HUDEP-2 (cell line): ENCODE measurements around the gene COX7A2L.

Experiments used
- DNase-seq, 76 experiments: peaks; one replicate each; lab custom pipeline; 2025; ENCODE audit not compliant: unreplicated experiment in 76 of 76; lab: John Stamatoyannopoulos, UW

The COX7A2L gene

DNA sequence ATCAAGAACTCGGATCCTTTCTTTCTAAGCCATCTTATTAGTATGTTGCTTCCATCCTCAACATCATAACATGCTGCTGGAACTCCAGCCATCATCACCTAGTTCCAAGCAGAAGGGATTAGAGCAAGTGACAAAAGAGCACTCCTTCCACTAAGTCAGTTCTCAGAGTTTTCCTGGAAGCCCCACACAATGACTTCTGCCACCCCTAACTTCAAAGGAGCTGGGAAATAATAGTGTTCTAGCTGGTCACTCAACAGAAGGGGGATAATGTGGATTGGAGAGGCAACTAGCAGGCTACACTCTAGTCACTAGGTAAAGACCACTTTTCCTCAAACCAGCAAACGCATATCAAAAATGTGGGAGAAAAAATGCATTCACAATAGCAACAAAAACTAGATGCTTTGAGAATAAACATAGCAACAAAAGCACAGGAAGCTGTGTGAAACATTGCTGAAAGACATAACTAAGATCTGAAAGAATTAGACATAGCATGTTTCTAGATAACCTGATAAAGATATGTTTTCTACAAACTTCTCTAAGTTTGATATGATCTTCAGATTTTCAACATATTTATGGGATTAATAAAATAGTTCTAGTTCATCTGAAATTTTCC, 39.5 kb downstream of the COX7A2L start:
- no peak for DNase-seq

DNA sequence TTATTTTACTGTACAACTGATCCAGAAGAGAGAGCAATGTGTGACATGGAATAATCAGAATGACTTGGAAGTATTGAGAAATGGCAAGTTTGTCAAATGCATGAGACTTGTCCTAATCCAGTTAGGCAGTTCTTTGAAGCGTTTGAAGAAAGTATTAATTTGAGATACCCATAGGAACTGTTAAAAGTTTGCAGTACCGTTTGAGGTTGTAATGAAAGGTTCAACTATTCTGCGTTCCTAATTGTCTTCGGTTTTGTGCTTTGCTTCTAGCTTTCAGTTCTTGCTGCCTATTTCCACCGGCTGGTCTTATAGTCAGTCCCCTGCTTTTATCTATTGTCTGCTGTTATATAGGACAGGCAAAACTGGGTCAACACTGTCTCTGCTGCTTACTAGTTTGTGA, 41.8 kb downstream of the COX7A2L start:
- DNase-seq, result no peak

DNA sequence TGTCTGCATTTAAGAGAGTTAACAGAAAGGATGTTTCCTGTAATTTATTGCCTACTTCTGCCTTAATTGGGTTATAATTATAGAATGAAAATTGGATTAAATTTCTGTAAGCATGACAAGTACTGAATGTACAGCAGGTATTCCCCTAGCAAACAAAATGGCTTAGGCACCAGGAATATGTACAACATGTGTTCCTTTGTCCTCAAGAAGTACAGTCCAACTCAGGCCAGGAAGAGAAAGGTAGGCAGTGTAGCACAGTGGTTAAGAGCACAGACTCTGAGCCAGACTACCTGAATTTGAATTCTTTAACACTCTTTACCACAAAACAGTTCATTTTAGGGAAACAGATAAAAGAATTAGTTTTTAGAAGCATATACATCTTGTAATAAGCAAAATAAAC, 43.1 kb downstream of the COX7A2L start:
- no peak for DNase-seq

DNA sequence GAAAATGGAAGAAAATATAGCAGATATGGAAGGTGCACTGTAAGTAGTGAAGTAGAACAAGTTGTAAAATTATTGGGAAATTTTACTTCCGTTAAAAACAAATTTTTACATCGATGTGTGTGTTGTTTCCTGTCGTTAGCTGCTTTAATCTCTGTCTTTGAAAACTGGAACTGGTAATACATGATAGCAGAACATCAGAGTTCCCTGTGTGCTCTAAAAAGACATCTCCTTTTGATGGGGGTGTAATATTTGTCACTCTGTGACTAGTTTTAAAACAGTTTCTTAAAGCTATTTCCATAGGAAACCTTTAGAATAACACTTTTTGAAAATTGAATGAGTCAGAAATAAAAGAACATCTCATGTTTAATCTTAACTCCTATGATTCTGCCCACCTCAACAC, 43.5 kb downstream of the COX7A2L start:
- no peak for DNase-seq

DNA sequence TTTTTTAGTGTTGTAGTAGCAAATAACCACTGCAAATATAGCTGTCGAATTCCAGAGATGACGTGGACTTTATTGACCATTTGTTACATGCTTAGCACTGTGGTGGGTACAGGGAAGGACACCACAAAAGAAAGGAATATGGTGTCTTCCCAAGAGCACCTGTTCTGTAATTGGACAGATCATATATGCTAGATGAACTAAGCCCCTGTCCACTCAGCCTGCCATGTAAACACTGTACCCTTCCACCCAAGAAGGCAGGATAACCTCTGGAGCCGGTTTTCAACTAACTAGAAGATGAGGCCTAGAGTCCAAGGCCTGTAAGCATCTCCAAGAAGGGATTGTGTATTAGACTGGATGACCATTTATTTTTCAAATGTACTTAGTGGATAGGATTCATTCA, 44.1 kb downstream of the COX7A2L start:
- no peak for DNase-seq

DNA sequence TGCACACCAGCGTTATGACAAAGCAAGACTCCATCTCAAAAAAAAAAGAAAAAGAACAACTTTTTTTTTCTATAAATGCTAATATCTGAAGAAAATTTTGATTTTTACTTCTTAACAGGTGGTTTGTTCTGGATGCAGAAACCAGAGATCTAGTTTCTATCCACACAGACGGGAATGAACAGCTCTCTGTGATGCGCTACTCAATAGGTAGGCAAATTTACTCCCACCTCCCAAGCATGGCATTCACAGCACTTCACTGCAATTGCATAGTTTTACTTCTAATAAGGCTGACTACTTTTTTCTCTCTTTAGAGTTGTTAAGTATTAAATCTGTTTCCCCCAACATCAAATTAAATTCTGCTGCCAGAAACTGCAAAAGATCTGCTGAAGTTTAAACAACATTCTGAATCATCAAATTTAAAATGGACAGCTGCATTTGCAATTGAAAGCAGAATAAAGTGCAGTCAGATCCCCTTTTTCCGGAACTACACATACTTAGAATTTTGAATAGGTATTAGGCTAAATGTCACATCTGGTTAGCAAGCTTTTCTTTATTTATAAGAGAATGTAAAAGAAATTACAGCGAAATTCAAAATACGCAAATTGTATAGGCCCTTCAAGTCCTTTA, 45.1 kb downstream of the COX7A2L start:
- DNase-seq, result no peak

DNA sequence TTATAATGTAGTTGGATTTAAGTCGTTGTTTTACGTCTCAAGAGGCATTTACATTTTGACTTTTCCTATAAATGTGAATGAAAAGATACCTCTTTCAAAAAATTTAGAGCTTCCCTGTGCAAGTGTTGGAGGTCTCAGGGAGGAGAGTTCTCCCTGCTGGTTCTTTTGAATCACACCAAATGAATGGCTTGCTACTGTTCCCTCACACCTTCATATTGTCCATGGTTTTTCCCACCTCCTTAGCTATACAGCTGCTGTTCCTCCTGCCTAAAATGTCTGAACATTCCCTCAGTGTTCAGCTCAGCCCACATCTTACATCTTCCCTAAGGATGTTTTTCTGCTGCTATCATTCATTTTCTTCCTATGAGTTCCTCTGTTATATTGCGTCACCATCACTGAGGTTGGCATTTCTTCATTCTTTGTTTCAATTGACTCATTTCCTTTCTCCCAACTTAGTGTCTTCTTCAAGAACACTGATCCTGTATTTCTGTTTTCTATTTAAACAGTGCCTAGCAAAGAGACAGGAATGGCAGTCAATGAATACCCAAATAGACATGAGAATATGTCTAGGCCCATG, 46.0 kb downstream of the COX7A2L start:
- DNase-seq, result no peak

DNA sequence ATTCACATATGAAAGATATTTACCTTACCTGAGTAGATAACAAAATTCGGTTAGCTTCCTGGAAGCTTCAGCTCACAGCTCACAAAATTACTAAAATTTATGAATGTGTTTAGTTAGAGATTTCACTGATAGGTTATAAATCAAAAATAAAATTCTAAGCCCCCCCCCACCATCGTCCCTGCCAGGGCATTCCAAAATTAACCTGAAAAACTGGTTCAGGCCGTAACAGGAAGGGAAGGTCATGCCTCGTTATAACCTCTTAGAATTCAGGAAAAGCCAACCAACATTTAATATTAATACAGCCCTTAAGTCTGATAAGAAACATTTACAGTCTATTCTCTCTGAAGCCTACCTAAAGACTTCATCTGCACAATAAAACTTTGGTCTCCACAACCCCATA, 48.9 kb downstream of the COX7A2L start:
- DNase-seq, result no peak

DNA sequence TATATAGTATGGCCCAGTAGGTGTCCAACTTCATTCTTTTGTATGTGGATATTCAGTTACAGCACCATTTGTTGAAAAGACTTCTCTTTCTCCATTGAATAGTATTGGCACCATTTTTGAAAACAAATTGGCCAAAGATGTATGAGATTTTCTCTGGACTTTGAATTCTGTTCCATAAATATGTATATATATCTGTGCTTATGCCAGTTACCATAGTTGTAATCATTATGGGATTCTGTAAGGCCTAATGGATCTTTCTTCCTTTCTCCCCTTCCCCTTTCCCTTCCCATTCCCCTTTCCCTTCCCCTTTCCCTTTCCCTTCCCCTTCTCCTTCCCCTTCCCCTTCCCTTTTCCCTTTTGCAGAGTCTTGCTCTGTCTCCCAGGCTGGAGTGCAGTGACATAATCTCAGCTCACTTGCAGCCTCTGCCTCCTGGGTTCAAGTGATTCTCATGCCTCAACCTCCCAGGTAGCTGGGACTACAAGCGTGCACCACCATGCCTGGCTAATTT, 51.0 kb downstream of the COX7A2L start:
- DNase-seq, result no peak

DNA sequence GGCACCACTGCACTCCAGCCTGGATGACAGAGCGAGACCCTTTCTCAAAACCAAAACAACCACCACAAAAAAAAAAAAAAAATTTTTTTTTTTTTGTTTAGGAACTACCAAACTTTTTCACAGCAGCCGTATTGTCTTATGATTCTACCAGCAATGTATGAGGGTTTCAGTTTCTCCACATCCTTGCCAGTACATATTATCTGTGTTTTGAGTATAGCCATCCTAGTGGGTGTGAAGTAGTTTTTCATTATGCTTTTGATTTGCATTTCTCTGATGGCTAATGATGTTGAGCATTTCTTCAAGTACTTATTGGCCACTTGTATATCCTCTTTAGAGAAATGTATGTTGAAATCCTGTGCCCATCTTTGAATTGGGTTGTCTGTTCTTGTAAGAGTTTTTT, 51.7 kb downstream of the COX7A2L start:
- no peak for DNase-seq

DNA sequence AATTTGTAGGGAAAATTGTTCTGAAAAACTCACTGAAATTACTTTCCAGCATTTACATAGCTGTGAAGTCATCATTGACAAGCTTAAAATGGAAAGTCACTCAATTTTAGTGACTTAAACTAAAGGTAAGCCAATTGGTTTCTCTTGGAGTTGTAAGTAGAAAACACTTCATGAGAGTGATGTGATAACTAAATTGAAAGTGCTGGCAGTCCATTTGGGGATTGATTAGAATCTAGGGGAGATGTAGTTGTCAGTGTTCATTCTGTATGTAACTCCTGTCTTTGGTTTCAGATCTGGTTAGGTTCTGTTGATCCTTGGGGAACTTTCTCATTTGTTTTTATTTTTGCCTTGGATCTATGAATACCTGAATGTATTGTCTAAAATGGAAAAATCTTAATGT, 53.8 kb downstream of the COX7A2L start:
- DNase-seq, result no peak

DNA sequence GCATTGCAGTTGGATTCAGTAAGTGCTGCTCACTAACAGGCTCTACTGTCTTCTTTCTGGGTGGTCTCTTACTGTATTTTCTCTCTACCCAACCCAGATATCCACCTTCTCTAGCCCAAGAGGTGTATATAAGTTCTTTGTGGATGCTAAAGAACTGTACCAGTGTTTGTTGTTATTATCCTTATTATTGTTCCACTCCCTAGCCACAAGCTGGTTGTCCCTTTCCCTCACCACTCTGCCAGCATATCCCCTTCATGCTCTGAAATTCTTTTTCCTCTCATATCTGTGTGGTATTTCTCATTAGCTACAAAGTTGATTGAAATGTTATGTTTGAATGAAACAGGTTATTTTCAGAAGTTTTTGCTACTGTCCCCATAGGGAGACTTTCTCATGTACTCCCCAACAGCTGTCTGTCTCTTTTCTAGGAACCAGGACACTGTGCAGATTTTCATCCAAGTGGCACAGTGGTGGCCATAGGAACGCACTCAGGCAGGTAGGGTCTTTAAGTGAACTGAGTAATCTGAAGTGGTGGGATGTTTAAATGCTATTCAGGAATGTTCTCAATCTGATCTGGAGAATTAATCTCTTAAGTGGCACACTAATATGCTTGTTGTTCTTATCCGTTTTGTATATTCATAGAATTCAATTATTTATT, 56.8 kb downstream of the COX7A2L start:
- DNase-seq, result no peak

DNA sequence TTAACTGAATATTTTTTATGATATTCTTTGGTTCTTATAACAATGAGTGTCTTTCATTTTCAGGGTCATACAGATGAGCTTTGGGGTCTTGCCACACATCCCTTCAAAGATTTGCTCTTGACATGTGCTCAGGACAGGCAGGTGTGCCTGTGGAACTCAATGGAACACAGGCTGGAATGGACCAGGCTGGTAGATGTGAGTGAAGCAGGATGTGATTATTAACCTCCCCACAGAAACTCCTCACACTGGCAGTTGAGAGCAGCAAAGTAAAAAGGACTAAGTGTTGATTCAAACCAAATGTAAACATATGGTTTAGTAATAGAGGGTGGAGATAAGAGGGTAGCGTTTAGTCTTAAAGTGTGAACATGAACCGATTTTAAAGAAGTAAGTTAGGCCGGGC, 57.8 kb downstream of the COX7A2L start:
- DNase-seq, result no peak

DNA sequence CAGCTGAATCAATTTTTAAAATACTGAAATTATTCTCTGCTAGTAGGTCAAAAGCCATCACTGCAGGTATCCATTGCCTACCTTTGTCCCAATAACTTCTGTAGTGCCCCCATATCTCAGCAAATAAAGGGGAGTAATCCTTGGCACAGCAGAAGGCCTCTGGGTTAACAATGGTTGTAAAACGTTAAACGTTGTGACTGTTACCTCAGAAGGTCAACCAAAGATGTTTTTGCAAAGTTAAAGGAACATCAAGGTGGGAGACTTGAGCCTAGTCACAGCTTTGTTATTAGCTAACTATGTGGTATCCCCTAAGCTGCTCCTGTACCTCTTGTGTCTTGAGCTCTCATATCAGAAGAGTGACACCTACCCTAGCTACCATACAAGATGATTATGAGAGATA, 60.5 kb downstream of the COX7A2L start:
- DNase-seq, result no peak
